ENCODE results near the gene EPN3. TPM values are rescaled to one million over a fixed set of nuclear protein-coding genes. Genes with fewer than 3 reads are reported as not detected.

Gene EPN3
- total and polyA plus RNA-seq, 2 experiments from 2014 or later, result 2.3 to 7.7 TPM

DNA sequence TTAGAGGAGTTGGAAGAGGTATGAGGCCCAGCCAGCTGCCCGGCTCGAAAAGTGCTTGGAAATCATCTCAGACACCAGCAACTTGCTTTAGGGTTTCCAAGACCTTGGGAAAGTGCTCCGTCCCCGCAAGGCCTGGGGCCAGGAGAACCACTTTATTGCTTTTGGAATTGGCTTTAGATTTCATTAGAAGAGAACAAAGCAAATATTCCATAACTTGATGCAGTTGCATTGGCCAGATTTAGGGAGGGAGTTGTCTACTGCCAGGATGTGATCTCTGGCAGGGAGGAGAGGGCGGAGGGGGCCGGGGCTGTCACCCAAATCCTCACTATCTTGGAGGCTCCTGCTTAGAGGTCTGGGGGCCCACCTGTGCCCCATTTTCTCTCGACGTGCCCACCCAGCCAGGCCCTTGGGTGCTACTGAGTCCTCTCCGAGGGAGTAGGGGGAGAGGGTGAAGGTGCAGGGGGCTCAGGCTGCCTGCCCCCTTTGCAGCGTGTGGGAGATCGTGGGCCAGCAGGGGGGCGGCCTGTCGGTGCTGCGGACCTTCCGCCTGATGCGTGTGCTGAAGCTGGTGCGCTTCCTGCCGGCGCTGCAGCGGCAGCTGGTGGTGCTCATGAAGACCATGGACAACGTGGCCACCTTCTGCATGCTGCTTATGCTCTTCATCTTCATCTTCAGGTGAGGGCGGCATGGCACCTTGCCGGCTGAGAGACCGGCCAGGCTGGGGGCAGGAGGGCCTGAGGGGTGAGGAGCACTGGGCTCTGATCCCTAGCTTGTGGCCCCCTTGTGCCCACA, 58.6 kb downstream of the EPN3 start:
- Histone ChIP-seq H3K4me1 (ENCODE audit: insufficient read depth) (peaks cover 6% of the 10 kb centered on the region; the same call in 1 of the 2 replicates), H3K4me3 (no peak overlapping the region), H3K36me3 (ENCODE audit: insufficient read depth) (no peaks in the 10 kb centered on the region), H3F3A (replicated peaks; ENCODE audit: low read depth) (no peaks in the 10 kb centered on the region), H3K79me2 (replicated peaks; ENCODE audit: insufficient read depth) (no peaks in the 10 kb centered on the region), H3K27me3 (ENCODE audit: insufficient read depth) (no peaks in the 10 kb centered on the region), H4K20me1 (replicated peaks; ENCODE audit: insufficient read depth) (no peaks in the 10 kb centered on the region), H2AFZ (no peak overlapping the region), H3K4me2 (no peak overlapping the region), H3K27ac (ENCODE audit: low read depth) (no peak overlapping the region), H3K9me2 (ENCODE audit: insufficient read depth) (no peaks in the 10 kb centered on the region)
- no peak for TF ChIP-seq CREB1 (CRISPR knock-in tag; IDR thresholded peaks at IDR 0.05; ENCODE audit: low read depth)
- no peak for TF ChIP-seq ZNF331 (CRISPR knock-in tag; IDR thresholded peaks at IDR 0.05; ENCODE audit: low read depth)
- TF ChIP-seq ZNF114 (CRISPR knock-in tag; IDR thresholded peaks at IDR 0.05), result no peak
- no peak for TF ChIP-seq REST (IDR thresholded peaks at IDR 0.05; ENCODE audit: unreplicated experiment)
- no peak for TF ChIP-seq STAT1 (IDR thresholded peaks at IDR 0.05; ENCODE audit: unreplicated experiment)
- TF ChIP-seq EZH2phosphoT487 (IDR thresholded peaks at IDR 0.05; ENCODE audit: unreplicated experiment), result no peak
- no peak for TF ChIP-seq NANOG (IDR thresholded peaks at IDR 0.05; ENCODE audit: borderline replicate concordance)
- no peak for TF ChIP-seq JUNB (IDR thresholded peaks at IDR 0.05; ENCODE audit: unreplicated experiment)
- TF ChIP-seq, protein P1, sequence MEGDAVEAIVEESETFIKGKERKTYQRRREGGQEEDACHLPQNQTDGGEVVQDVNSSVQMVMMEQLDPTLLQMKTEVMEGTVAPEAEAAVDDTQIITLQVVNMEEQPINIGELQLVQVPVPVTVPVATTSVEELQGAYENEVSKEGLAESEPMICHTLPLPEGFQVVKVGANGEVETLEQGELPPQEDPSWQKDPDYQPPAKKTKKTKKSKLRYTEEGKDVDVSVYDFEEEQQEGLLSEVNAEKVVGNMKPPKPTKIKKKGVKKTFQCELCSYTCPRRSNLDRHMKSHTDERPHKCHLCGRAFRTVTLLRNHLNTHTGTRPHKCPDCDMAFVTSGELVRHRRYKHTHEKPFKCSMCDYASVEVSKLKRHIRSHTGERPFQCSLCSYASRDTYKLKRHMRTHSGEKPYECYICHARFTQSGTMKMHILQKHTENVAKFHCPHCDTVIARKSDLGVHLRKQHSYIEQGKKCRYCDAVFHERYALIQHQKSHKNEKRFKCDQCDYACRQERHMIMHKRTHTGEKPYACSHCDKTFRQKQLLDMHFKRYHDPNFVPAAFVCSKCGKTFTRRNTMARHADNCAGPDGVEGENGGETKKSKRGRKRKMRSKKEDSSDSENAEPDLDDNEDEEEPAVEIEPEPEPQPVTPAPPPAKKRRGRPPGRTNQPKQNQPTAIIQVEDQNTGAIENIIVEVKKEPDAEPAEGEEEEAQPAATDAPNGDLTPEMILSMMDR (conservative IDR thresholded peaks at IDR 0.05; ENCODE audit: low read depth in 2 of 2), result no peak
- TF ChIP-seq, protein P2, sequence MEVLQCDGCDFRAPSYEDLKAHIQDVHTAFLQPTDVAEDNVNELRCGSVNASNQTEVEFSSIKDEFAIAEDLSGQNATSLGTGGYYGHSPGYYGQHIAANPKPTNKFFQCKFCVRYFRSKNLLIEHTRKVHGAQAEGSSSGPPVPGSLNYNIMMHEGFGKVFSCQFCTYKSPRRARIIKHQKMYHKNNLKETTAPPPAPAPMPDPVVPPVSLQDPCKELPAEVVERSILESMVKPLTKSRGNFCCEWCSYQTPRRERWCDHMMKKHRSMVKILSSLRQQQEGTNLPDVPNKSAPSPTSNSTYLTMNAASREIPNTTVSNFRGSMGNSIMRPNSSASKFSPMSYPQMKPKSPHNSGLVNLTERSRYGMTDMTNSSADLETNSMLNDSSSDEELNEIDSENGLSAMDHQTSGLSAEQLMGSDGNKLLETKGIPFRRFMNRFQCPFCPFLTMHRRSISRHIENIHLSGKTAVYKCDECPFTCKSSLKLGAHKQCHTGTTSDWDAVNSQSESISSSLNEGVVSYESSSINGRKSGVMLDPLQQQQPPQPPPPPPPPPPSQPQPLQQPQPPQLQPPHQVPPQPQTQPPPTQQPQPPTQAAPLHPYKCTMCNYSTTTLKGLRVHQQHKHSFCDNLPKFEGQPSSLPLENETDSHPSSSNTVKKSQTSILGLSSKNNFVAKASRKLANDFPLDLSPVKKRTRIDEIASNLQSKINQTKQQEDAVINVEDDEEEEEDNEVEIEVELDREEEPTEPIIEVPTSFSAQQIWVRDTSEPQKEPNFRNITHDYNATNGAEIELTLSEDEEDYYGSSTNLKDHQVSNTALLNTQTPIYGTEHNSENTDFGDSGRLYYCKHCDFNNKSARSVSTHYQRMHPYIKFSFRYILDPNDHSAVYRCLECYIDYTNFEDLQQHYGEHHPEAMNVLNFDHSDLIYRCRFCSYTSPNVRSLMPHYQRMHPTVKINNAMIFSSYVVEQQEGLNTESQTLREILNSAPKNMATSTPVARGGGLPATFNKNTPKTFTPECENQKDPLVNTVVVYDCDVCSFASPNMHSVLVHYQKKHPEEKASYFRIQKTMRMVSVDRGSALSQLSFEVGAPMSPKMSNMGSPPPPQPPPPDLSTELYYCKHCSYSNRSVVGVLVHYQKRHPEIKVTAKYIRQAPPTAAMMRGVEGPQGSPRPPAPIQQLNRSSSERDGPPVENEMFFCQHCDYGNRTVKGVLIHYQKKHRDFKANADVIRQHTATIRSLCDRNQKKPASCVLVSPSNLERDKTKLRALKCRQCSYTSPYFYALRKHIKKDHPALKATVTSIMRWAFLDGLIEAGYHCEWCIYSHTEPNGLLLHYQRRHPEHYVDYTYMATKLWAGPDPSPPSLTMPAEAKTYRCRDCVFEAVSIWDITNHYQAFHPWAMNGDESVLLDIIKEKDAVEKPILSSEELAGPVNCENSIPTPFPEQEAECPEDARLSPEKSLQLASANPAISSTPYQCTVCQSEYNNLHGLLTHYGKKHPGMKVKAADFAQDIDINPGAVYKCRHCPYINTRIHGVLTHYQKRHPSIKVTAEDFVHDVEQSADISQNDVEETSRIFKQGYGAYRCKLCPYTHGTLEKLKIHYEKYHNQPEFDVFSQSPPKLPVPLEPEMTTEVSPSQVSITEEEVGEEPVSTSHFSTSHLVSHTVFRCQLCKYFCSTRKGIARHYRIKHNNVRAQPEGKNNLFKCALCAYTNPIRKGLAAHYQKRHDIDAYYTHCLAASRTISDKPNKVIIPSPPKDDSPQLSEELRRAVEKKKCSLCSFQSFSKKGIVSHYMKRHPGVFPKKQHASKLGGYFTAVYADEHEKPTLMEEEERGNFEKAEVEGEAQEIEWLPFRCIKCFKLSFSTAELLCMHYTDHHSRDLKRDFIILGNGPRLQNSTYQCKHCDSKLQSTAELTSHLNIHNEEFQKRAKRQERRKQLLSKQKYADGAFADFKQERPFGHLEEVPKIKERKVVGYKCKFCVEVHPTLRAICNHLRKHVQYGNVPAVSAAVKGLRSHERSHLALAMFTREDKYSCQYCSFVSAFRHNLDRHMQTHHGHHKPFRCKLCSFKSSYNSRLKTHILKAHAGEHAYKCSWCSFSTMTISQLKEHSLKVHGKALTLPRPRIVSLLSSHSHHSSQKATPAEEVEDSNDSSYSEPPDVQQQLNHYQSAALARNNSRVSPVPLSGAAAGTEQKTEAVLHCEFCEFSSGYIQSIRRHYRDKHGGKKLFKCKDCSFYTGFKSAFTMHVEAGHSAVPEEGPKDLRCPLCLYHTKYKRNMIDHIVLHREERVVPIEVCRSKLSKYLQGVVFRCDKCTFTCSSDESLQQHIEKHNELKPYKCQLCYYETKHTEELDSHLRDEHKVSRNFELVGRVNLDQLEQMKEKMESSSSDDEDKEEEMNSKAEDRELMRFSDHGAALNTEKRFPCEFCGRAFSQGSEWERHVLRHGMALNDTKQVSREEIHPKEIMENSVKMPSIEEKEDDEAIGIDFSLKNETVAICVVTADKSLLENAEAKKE (CRISPR knock-in tag; IDR thresholded peaks at IDR 0.05), result no peak
- no peak for TF ChIP-seq EZH2 (IDR thresholded peaks at IDR 0.05; ENCODE audit: low read depth, unreplicated experiment)
- TF ChIP-seq POLR2AphosphoS5 (IDR thresholded peaks at IDR 0.05; ENCODE audit: low read depth), result no peak
- TF ChIP-seq, protein P3, sequence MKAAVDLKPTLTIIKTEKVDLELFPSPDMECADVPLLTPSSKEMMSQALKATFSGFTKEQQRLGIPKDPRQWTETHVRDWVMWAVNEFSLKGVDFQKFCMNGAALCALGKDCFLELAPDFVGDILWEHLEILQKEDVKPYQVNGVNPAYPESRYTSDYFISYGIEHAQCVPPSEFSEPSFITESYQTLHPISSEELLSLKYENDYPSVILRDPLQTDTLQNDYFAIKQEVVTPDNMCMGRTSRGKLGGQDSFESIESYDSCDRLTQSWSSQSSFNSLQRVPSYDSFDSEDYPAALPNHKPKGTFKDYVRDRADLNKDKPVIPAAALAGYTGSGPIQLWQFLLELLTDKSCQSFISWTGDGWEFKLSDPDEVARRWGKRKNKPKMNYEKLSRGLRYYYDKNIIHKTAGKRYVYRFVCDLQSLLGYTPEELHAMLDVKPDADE (IDR thresholded peaks at IDR 0.05), result no peak
- ATAC-seq (no peak), DNase-seq (ENCODE audit: low spot score) (no peak)
- Mint-ChIP-seq H3K4me3 (no peak overlapping the region), H3K27ac (no peak overlapping the region), H3K4me1 (peaks cover 25% of the 10 kb centered on the region), H3K27me3 (ENCODE audit: insufficient read depth, low read depth, poor library complexity) (peaks cover 30% of the 10 kb centered on the region), H3K36me3 (ENCODE audit: low read depth) (no peaks in the 10 kb centered on the region), H3K9me3 (no peaks in the 10 kb centered on the region)
